Gastrocnemius medialis (tissue), 4 donors: Measurements from ENCODE around the gene PPP1R18. TPM values are rescaled to one million over a fixed set of nuclear protein-coding genes. Genes with fewer than 3 reads are reported as not detected.
A peak's percentile ranks its signal among the peaks of the same experiment; 100 is the strongest.
"Not testable (repeated sequence)": the region's sequence is repeated elsewhere in the genome, so short reads cannot be mapped to it uniquely, and the experiment has no call there.

ENCODE experiments used
- ATAC-seq, 2 donors: fragments of 150-250 bp; one replicate each; pipeline ENCODE4 v1.9.1; 2016
- DNase-seq, 2 donors: peaks; one replicate each; pipeline ENCODE4 v3.0.0-alpha.2; 2019
- H3K27ac ChIP-seq, 4 donors: fragments of 200-600 bp; sonication (generic); 1 replicate in 1 of 4; 2 replicates in 3 of 4; pipeline ENCODE4 v1.5.1; 2016 to 2018; ENCODE audit warnings: mild to moderate bottlenecking in 2 of 4, moderate library complexity in 1 of 4
- H3K27me3 ChIP-seq, 3 donors: fragments of 200-600 bp; sonication (generic) in 2 of 3; 1 replicate in 1 of 3; 2 replicates in 2 of 3; pipeline versions ENCODE4 v1.5.1 to v1.6.0; 2016 to 2019; ENCODE audit warnings: mild to moderate bottlenecking in 1 of 3, moderate library complexity in 1 of 3
- H3K36me3 ChIP-seq, 2 donors: fragments of 200-600 bp; sonication (generic) in 1 of 2; one replicate each; pipeline ENCODE4 v1.5.1; 2017 to 2018
- H3K4me1 ChIP-seq, 2 donors: fragments of 200-600 bp; sonication (generic) in 1 of 2; one replicate each; pipeline ENCODE4 v1.5.1; 2016 to 2017; ENCODE audit warnings: mild to moderate bottlenecking in 2 of 2
- H3K4me3 ChIP-seq, 4 donors: fragments of 200-600 bp; sonication (generic) in 3 of 4; 1 replicate in 1 of 4; 2 replicates in 3 of 4; pipeline ENCODE4 v1.5.1; 2016 to 2019; ENCODE audit warnings: mild to moderate bottlenecking in 2 of 4
- H3K9me3 ChIP-seq, 3 donors: fragments of 200-600 bp; sonication (generic) in 2 of 3; 1 replicate in 1 of 3; 2 replicates in 2 of 3; pipeline ENCODE4 v1.5.1; 2016 to 2019
- POLR2A ChIP-seq, 2 donors: fragments of 450-650 bp; IDR thresholded peaks; one replicate each; pipeline ENCODE4 v1.6.1; 2017; ENCODE audit warnings: antibody characterized with exemption in 2 of 2, mild to moderate bottlenecking in 2 of 2, moderate library complexity in 2 of 2
- in situ Hi-C, 4 donors: fragments of 200-750 bp; cut with MboI; loops; one replicate each; pipeline versions ENCODE4 v1.15.0 to v1.8.0; 2017; ENCODE audit warnings: low sequenced_read_pairs in 4 of 4
- intact Hi-C: fragments of 100-400 bp; cut with DNase I; formaldehyde crosslinking; loops from one replicate; pipeline ENCODE4 v1.15.1; 2023; ENCODE audit warnings: low total_unique reads
- total RNA-seq, 4 donors: library from RNA; depleted of rRNA; stranded (reverse); fragments of >200 nt; gene quantifications; one replicate each; pipeline versions ENCODE4 v1.1.0 to v1.2.3, GENCODE V29; 2016
- TF ChIP-seq, protein P1 (sequence below), 5 experiments: fragments of 450-650 bp in 3 of 5; fragments of 200-600 bp in 2 of 5; sonication (generic) in 2 of 5; IDR thresholded peaks in 4 of 5; conservative IDR thresholded peaks in 1 of 5; 1 replicate in 4 of 5; 2 replicates in 1 of 5; pipeline ENCODE4 v1.5.1; 2016 to 2019; ENCODE audit warnings: antibody characterized with exemption in 5 of 5, mild to moderate bottlenecking in 3 of 5, moderate library complexity in 3 of 5

The PPP1R18 gene
- total RNA-seq, 4 donors from 2014 or later = 4.4 to 16.9 (median 12.4) TPM

DNA sequence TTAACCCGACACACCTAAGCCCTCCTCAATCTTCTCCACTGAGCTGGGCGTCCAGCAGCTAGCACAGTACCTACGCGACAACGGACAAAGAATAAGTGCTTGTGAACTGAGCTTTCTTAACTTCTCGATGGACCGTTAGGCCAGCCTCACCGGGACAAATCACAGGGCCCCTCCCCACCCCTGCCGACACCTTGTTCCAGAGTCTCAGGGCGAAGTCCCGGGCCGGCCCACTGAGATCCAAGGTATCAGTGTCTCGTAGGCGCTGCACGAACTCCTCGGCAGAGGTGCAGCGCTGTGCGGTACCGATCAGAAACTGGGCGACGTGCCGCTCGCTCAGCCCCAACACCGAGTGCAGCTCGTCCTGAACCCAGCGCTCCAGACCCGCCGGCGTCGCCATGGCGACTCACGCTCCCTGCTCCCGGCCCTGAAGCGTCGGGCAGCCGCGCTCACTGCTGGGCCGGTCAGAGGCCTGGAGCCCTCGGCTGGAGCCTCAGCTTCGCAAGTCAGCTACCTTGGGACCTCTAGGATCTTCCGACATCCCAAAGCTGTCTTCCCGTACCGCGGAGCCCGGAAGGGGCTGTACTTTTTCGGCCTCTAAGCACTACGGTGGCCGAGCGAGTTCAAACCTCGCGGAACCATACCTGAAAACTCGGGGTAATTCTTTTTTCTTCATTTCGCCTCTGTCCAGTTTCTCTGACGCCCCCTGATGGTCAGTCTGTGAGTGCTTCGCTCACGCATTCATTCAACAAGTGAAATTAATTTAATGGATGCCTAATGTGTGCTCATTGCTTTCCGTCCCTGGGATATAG, 13.8 kb downstream of the PPP1R18 start, which contains the start of gene DHX16:
TSS of gene DHX16 (minus strand) at position 562 of the 809 bp plus-strand sequence. CDS start at position 397, 165 bp downstream.
- TF ChIP-seq POLR2A (IDR thresholded peaks at IDR 0.05) = peak in 1 of 2 donors; percentile 30
- TF ChIP-seq, protein P1, sequence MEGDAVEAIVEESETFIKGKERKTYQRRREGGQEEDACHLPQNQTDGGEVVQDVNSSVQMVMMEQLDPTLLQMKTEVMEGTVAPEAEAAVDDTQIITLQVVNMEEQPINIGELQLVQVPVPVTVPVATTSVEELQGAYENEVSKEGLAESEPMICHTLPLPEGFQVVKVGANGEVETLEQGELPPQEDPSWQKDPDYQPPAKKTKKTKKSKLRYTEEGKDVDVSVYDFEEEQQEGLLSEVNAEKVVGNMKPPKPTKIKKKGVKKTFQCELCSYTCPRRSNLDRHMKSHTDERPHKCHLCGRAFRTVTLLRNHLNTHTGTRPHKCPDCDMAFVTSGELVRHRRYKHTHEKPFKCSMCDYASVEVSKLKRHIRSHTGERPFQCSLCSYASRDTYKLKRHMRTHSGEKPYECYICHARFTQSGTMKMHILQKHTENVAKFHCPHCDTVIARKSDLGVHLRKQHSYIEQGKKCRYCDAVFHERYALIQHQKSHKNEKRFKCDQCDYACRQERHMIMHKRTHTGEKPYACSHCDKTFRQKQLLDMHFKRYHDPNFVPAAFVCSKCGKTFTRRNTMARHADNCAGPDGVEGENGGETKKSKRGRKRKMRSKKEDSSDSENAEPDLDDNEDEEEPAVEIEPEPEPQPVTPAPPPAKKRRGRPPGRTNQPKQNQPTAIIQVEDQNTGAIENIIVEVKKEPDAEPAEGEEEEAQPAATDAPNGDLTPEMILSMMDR (IDR thresholded peaks at IDR 0.05 in 4 of 5, conservative IDR thresholded peaks at IDR 0.05 in 1 of 5) = peak; percentile 65 to 89 (median 86)
- in situ Hi-C loops = loop anchor here in 1 of 4 donors (25.0 kb wide), 1 partner anchor 415 kb away; no protein-coding TSS in a partner anchor
- Histone ChIP-seq H3K36me3 (peaks cover 0 to 46% of the 10 kb centered on the region in 2 donors), H3K9me3 (no peaks in the 10 kb centered on the region), H3K4me3 (peak within 1 kb of the TSS; percentile 78 to 95 (median 91)), H3K27me3 (no peaks in the 10 kb centered on the region), H3K27ac (peak within 1 kb of the TSS; percentile 78 to 88 (median 82)), H3K4me1 (peaks cover 15 to 18% of the 10 kb centered on the region in 2 donors)
- DNase-seq (peak; percentile 91 to 96), ATAC-seq (peak; percentile 90 to 94)
- intact Hi-C loops = loop anchor here (1.0 to 5.0 kb wide), 6 partner anchors 18 to 240 kb away; partner anchors contain the start of genes C6orf136, HLA-E, MRPS18B and NRM

DNA sequence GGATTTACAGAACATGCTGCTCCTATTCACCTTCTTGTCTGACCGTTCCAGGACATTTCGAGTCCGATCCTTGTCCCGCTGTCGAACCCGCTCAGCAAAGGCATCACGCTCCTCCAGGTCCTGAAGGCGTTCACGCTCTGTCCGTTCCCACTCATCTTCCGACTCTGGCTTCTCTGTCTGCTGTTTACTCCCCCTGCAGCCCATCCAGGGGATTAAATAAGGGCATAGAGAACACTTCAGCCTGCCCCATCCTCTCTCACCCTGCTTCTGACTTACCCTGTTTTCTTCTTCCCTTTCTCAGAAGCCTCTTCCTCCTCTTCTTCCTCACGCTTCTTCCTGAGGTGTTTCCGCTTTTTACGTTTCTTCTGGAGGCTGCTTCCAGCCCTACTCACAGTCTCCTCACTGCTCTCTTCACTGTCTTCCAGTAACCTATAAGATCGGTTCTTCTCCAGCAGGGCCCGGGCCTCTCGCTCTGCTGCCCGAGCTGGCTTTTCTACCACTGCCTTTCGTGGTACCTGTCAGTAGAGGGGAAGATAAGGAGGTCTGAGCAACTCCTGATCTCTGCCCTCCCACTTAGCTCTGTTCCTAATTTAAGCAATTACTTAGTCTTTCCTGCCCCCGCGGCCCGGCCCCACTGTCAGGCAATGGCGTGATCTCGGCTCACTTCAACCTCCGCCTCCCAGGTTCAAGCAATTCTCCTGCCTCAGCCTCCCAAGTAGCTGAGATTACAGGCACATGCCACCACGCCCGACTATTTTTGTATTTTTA, 15.5 kb downstream of the PPP1R18 start:
- TF ChIP-seq, protein P1 (IDR thresholded peaks at IDR 0.05 in 4 of 5, conservative IDR thresholded peaks at IDR 0.05 in 1 of 5) = no peak
- TF ChIP-seq POLR2A (IDR thresholded peaks at IDR 0.05) = no peak
- DNase-seq (no peak), ATAC-seq (no peak)
- Histone ChIP-seq H3K27me3 (no peaks in the 10 kb centered on the region), H3K27ac (no peak overlapping the region), H3K4me3 (peak overlapping the region in 1 of 4 donors; percentile 93), H3K9me3 (no peaks in the 10 kb centered on the region), H3K4me1 (peaks cover 15 to 18% of the 10 kb centered on the region in 2 donors), H3K36me3 (peaks cover 0 to 47% of the 10 kb centered on the region in 2 donors)
- intact Hi-C loops = loop anchor here (5.0 kb wide), 4 partner anchors 54 to 241 kb away; partner anchors contain the start of genes HLA-E, MRPS18B, PPP1R10 and VARS2
- in situ Hi-C loops = loop anchor here in 1 of 4 donors (25.0 kb wide), 1 partner anchor 416 kb away; no protein-coding TSS in a partner anchor

DNA sequence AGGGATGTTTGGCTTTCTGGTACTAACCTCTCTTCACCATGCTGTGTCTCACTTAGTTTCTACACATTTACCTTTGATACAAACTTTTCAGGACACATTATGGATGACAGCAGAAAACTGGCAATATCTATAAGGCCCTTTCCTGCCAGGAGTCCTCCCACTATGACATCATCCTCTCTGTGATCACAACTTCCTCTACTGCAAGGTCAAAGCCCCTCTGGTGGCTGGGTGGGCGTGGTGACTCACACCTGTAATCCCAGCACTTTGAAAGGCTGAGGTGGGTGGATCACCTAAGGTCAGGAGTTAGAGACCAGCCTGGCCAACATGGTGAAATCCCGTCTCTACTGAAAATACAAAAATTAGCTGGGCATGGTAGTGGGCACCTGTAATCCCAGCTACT, 20.1 kb downstream of the PPP1R18 start:
- in situ Hi-C loops = loop anchor here in 1 of 4 donors (25.0 kb wide), 1 partner anchor 421 kb away; no protein-coding TSS in a partner anchor
- H3K27me3 ChIP-seq, intact Hi-C loops, H3K27ac ChIP-seq, H3K4me3 ChIP-seq, ATAC-seq, DNase-seq, H3K4me1 ChIP-seq, H3K9me3 ChIP-seq: not testable (repeated sequence)
- peaks cover 0 to 93% of the 10 kb centered on the region in 2 donors for H3K36me3 ChIP-seq

DNA sequence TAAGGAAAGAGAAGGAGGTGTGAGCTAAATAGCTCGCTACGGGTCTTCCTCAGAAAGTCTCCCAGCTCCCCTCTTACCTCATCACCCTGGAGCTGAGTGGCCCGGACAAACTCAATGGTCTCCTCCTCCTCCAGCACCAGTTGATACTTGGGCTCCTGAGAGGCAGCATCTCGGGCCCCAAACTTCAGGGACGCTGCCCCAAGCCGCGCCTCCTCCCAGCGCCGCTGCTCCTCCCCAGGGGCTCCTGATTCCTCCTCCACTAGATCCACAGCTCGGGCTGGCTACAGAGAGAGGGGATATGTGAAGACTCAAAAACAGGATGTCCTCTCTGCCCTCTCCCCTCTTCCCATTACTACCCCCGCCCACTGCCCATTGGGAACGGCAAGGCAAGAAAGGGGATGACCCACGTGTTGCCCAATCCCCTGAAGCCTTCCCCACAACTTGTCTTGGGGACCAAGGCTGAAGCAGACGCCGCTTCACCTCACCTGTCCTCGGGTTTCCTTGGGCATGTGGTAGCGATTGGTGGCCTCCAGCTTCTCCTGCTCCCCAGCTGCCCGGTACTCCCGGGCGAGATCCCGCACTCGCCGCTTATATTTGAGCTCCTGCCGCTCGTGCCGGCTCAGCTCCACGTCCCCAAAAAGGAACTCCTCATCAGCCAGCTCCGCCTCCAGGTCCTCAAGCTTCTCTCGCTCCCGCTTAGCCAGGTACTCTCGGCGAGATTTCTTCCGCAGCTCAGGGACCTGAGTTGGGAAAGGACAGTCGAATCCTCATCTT, 21.3 kb downstream of the PPP1R18 start:
- DNase-seq = no peak
- in situ Hi-C loops = loop anchor here in 1 of 4 donors (25.0 kb wide), 1 partner anchor 422 kb away; no protein-coding TSS in a partner anchor
- Histone ChIP-seq H3K4me1 (no peaks in the 10 kb centered on the region), H3K4me3 (no peak overlapping the region), H3K9me3 (no peaks in the 10 kb centered on the region), H3K27ac (no peak overlapping the region), H3K36me3 (peaks cover 0 to 98% of the 10 kb centered on the region in 2 donors), H3K27me3 (no peaks in the 10 kb centered on the region)
- TF ChIP-seq POLR2A (IDR thresholded peaks at IDR 0.05) = no peak
- TF ChIP-seq, protein P1 (IDR thresholded peaks at IDR 0.05 in 4 of 5, conservative IDR thresholded peaks at IDR 0.05 in 1 of 5) = no peak
- intact Hi-C loops = no loop called here
- no peak for ATAC-seq

DNA sequence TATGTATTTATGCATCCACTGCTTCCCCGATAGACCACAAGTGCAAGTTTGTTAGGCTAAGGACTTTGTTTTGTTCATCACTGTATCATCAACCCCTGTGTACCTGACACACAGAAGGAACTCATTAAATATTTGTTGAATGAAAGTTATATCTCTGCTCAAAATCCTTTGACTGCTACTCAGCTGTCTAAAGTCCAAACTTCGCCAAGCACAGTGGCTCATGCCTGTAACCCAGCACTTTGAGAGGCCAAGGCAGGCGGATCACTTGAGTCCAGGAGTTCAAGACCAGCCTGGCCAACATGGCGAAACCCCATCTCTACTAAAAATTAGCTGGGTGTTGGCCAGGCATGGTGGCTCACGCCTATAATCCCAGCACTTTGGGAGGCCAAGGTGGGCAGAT, 28.5 kb downstream of the PPP1R18 start:
- ATAC-seq, H3K27ac ChIP-seq, DNase-seq, H3K9me3 ChIP-seq, H3K4me1 ChIP-seq, H3K27me3 ChIP-seq, intact Hi-C loops, H3K4me3 ChIP-seq: not testable (repeated sequence)
- in situ Hi-C loops = loop anchor here in 1 of 4 donors (25.0 kb wide), 1 partner anchor 429 kb away; no protein-coding TSS in a partner anchor
- H3K36me3 ChIP-seq = peaks cover 2 to 99% of the 10 kb centered on the region in 2 donors
